WERI-Rb-1 (cell line): Measurements from ENCODE around the gene AACS.

ENCODE experiments used
- DNase-seq: peaks from one replicate; pipeline ENCODE4 v3.0.0-alpha.2; 2020
- H3K27ac ChIP-seq: fragments of 250-450 bp; sonication (Bioruptor Pico); 2 replicates; pipeline ENCODE4 v1.5.1; 2020; ENCODE audit warnings: mild to moderate bottlenecking, moderate library complexity
- H3K27me3 ChIP-seq: fragments of 250-450 bp; sonication (Bioruptor Pico); 2 replicates; pipeline ENCODE4 v1.5.1; 2021; ENCODE audit warnings: mild to moderate bottlenecking, low read depth, moderate library complexity; ENCODE audit not compliant: insufficient read depth, severe bottlenecking
- H3K36me3 ChIP-seq: fragments of 250-450 bp; sonication (Bioruptor Pico); 2 replicates; pipeline ENCODE4 v1.5.1; 2020; ENCODE audit warnings: mild to moderate bottlenecking, moderate library complexity
- H3K4me3 ChIP-seq: 2 replicates; pipeline ENCODE4 v1.5.1; 2011; ENCODE audit warnings: low read depth, mild to moderate bottlenecking, control low read depth, low read length
- H3K9me3 ChIP-seq: fragments of 250-450 bp; sonication (Bioruptor Pico); 2 replicates; pipeline ENCODE4 v1.5.1; 2021; ENCODE audit warnings: mild to moderate bottlenecking, moderate library complexity; ENCODE audit not compliant: severe bottlenecking
- TF ChIP-seq, protein P1 (sequence below): IDR thresholded peaks from 2 replicates; pipeline ENCODE4 v1.5.1; 2011; ENCODE audit warnings: low read depth, mild to moderate bottlenecking, control low read depth, inconsistent platforms, low read length

The AACS gene

DNA sequence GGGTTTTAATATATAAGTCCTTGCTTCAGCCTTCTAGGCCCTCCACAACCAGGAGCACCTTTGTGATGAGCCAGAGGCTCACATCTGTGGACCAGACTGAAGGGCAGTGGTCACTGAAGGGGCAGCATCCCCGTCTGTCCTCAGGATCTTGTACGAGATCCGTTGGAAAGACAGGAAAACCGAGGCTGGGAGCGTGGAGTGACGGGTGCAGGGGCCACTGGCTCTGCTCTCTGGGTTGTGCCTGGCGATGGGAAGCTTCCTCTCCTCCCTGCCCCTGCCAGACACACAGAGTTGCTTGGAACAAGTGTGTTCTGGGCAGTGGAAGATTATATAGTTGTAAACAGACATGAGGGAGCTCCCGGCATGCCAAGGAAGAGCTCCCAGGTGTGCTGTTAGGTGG is 48.0 kb downstream of the AACS start:
- DNase-seq = no peak
- TF ChIP-seq, protein P1, sequence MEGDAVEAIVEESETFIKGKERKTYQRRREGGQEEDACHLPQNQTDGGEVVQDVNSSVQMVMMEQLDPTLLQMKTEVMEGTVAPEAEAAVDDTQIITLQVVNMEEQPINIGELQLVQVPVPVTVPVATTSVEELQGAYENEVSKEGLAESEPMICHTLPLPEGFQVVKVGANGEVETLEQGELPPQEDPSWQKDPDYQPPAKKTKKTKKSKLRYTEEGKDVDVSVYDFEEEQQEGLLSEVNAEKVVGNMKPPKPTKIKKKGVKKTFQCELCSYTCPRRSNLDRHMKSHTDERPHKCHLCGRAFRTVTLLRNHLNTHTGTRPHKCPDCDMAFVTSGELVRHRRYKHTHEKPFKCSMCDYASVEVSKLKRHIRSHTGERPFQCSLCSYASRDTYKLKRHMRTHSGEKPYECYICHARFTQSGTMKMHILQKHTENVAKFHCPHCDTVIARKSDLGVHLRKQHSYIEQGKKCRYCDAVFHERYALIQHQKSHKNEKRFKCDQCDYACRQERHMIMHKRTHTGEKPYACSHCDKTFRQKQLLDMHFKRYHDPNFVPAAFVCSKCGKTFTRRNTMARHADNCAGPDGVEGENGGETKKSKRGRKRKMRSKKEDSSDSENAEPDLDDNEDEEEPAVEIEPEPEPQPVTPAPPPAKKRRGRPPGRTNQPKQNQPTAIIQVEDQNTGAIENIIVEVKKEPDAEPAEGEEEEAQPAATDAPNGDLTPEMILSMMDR = no peak
- Histone ChIP-seq H3K4me3 (no peak overlapping the region), H3K27ac (no peak overlapping the region), H3K9me3 (no peaks in the 10 kb centered on the region), H3K27me3 (no peaks in the 10 kb centered on the region), H3K36me3 (peaks cover 46% of the 10 kb centered on the region)

DNA sequence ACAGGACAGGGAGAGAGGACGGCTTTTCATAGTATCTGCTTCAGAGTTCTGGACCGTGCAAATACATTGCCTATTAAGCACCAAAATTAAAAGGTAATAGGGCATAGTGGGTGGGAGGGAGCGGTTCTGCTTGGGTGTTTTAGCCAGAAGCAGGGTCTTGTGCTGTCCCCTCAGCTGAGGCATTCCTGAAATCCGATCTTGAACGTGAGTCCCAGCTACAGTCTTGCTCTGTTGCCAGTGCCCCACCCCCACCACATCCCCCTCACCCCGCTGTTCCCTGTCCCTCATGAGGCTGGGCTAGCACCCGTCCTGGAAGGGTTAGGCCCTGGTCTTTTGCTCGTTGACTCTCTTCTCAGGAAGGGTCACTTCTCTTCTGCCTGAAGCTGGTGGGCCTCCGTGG is 48.6 kb downstream of the AACS start:
- Histone ChIP-seq H3K27ac (no peak overlapping the region), H3K36me3 (peaks cover 50% of the 10 kb centered on the region), H3K4me3 (no peak overlapping the region), H3K27me3 (no peaks in the 10 kb centered on the region), H3K9me3 (no peaks in the 10 kb centered on the region)
- TF ChIP-seq, protein P1 = no peak
- no peak for DNase-seq

DNA sequence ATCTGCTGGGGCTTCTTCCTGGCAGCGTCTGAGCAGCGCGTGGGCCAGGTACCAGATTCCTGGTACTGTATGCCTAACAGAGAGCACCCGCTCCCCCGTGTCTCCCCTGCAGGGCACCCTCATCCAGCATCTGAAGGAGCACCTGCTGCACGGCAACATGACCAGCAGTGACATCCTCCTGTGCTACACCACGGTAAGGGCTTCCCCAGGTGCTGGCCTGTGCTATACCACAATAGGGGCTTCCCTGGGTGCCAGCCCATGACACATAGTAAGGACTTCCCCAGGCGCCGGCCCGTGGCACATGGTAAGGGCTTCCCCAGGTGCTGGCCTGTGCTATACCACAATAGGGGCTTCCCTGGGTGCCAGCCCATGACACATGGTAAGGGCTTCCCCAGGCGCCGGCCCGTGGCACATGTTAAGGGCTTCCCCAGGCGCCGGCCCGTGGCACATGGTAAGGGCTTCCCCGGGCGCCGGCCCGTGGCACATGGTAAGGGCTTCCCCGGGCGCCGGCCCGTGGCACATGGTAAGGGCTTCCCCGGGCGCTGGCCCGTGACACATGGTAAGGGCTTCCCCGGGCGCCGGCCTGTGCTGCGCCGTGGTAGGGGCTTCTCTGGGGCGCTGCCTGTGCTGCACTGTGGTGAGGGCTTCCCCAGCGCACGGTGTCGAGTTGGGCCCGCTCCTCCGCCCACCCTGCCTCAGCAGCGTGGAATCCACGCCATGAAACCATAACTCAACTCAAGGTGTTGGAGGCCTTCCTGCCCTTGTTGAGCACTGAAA is 49.3 kb downstream of the AACS start:
- peaks cover 50% of the 10 kb centered on the region for H3K36me3 ChIP-seq
- H3K9me3 ChIP-seq = no peaks in the 10 kb centered on the region

DNA sequence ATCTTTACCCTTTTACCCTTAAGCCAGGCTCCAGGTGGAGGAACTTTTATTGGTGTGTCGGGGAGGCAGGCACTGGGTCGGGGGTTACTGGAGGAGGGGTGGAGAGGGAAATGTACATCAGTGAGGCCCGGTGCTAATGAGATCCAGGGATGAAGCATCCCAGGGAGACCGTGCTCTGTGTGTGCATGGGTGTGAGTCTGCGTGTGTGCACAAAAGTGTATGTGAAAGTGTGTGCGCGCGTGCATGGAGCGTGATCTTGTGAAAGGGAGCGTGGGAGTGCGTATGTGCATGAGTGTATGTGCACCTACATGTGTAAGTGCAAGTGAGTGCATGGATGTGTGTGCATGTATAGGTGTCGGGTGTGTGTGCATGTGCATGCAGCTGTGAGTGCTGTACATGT is 55.3 kb downstream of the AACS start:
- Histone ChIP-seq H3K27ac (no peak overlapping the region), H3K9me3 (no peaks in the 10 kb centered on the region), H3K36me3 (peaks cover 47% of the 10 kb centered on the region), H3K4me3 (no peak overlapping the region), H3K27me3 (no peaks in the 10 kb centered on the region)
- TF ChIP-seq, protein P1 = no peak
- no peak for DNase-seq

More for the DNA sequence above, 49.3 kb downstream of the AACS start:
- no peak for DNase-seq
- H3K27me3 ChIP-seq = no peaks in the 10 kb centered on the region
- H3K27ac ChIP-seq = no peak overlapping the region
- H3K4me3 ChIP-seq = no peak overlapping the region
- TF ChIP-seq, protein P1 = no peak

DNA sequence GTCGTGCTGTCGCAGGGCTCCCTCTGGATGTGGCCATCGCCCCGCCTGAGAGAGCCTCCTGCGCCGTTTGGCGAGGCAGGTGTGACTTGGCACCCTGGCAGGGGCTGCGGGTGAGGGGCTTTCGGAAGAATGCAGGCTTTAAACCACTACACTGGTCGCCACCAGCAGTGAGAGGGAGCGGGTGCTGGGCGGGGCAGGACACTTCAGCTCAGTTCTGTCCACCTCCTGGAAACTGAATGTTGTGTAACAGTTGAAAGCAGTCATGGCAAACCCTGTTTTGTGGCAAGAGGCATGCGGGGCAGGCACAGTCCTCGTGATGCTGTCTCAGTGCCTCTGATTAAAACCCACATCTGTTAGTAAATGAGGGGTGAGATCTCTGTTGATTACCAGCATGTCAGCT is 55.9 kb downstream of the AACS start:
- H3K27me3 ChIP-seq = no peaks in the 10 kb centered on the region
- H3K4me3 ChIP-seq = no peak overlapping the region
- H3K9me3 ChIP-seq = no peaks in the 10 kb centered on the region
- TF ChIP-seq, protein P1 = no peak
- no peak for DNase-seq
- peaks cover 43% of the 10 kb centered on the region for H3K36me3 ChIP-seq
- H3K27ac ChIP-seq = no peak overlapping the region

DNA sequence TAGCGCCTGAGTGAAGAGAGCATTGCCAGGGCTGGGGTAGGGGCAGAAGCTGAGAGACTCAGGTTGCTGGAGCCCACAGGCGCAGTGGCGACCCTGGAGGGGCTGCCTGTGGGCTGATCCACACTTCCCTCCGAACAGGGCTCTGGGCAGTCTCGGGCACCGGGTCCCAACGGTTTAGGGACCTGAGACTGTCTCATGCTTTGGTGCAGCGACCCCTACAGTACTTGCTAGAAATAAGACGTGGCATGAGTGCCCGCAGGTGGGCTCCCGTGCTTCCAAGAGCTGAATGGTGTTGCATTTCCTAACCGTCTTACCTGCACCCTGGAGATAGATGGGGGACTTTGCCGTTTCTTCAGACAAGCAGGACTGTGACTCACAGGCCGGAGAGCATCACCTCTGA is 57.4 kb downstream of the AACS start:
- H3K9me3 ChIP-seq = no peaks in the 10 kb centered on the region
- TF ChIP-seq, protein P1 = no peak
- DNase-seq = no peak
- no peak overlapping the region for H3K4me3 ChIP-seq
- H3K27ac ChIP-seq = no peak overlapping the region
- peaks cover 33% of the 10 kb centered on the region for H3K36me3 ChIP-seq
- no peaks in the 10 kb centered on the region for H3K27me3 ChIP-seq
